ENCODE data around the gene FOXN3. TPM values are rescaled to one million over a fixed set of nuclear protein-coding genes. Genes with fewer than 3 reads are reported as not detected.

Gene FOXN3
- total RNA-seq, 4 donors from 2014 or later, result 118 to 211 (median 167) TPM

DNA sequence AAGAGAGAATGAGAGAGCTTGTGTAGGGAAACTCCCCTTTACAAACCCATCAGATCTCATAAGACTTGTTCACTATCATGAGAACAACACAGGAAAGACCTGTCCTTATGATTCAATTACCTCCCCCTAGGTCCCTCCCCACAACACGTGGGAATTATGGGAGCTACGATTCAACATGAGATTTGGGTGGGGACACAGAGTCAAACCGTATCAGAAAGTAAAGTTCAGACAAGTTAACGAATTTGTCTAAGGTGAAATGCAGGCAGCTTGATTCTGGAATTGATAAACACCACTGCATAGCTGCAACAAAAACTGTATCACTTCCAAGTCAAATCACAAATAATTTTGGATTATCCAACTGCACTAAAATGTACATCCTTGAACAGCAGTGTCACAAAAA, 47.4 kb downstream of the FOXN3 start:
- no peak for TF ChIP-seq POLR2A (IDR thresholded peaks at IDR 0.05)
- TF ChIP-seq, protein P1, sequence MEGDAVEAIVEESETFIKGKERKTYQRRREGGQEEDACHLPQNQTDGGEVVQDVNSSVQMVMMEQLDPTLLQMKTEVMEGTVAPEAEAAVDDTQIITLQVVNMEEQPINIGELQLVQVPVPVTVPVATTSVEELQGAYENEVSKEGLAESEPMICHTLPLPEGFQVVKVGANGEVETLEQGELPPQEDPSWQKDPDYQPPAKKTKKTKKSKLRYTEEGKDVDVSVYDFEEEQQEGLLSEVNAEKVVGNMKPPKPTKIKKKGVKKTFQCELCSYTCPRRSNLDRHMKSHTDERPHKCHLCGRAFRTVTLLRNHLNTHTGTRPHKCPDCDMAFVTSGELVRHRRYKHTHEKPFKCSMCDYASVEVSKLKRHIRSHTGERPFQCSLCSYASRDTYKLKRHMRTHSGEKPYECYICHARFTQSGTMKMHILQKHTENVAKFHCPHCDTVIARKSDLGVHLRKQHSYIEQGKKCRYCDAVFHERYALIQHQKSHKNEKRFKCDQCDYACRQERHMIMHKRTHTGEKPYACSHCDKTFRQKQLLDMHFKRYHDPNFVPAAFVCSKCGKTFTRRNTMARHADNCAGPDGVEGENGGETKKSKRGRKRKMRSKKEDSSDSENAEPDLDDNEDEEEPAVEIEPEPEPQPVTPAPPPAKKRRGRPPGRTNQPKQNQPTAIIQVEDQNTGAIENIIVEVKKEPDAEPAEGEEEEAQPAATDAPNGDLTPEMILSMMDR (IDR thresholded peaks at IDR 0.05), result no peak
- intact Hi-C loops (cut with DNase I; ENCODE audit: low total_unique reads), result loop anchor here (2.0 kb wide), 1 partner anchor 27 kb away; no protein-coding TSS in a partner anchor
- 58 to 81% methylated on average over 4 of the region's 4 CpGs for WGBS, 2 donors
- no peak for DNase-seq (ENCODE audit: low spot score in 2 of 2)
- no peak overlapping the region for H3K4me3 ChIP-seq (ENCODE audit: low read depth, poor library complexity, severe bottlenecking)

- no peak for TF ChIP-seq POLR2A (IDR thresholded peaks at IDR 0.05)
- TF ChIP-seq, protein P1 (IDR thresholded peaks at IDR 0.05), result no peak
- intact Hi-C loops (cut with DNase I; ENCODE audit: low total_unique reads), result loop anchor here (2.0 kb wide), 1 partner anchor 28 kb away; no protein-coding TSS in a partner anchor
- DNase-seq (ENCODE audit: low spot score in 2 of 2), result no peak
- H3K4me3 ChIP-seq (ENCODE audit: low read depth, poor library complexity, severe bottlenecking), result no peak overlapping the region
- WGBS, 2 donors, result 89 to 92% methylated on average over 12 of the region's 12 CpGs
These were observed 48.2 kb downstream of the FOXN3 start for GRCh38 chr14:89368490-89369477.

- WGBS, 2 donors, result 73 to 76% methylated on average over 8 of the region's 8 CpGs
- H3K4me3 ChIP-seq (ENCODE audit: low read depth, poor library complexity, severe bottlenecking), result no peak overlapping the region
- no peak for DNase-seq (ENCODE audit: low spot score in 2 of 2)
- intact Hi-C loops (cut with DNase I; ENCODE audit: low total_unique reads), result loop anchor here (2.0 kb wide), 1 partner anchor 29 kb away; no protein-coding TSS in a partner anchor
- no peak for TF ChIP-seq POLR2A (IDR thresholded peaks at IDR 0.05)
- TF ChIP-seq, protein P1 (IDR thresholded peaks at IDR 0.05), result no peak
These were observed 49.3 kb downstream of the FOXN3 start for GRCh38 chr14:89367779-89368120.

GRCh38 chr14:89366864-89367778, 49.9 kb downstream of the FOXN3 start:
- intact Hi-C loops (cut with DNase I; ENCODE audit: low total_unique reads), result no loop called here
- DNase-seq (ENCODE audit: low spot score in 2 of 2), result no peak
- no peak for TF ChIP-seq POLR2A (IDR thresholded peaks at IDR 0.05)
- TF ChIP-seq, protein P1 (IDR thresholded peaks at IDR 0.05), result no peak
- H3K4me3 ChIP-seq (ENCODE audit: low read depth, poor library complexity, severe bottlenecking), result no peak overlapping the region
- 57 to 60% methylated on average over 19 of the region's 19 CpGs for WGBS, 2 donors

- H3K4me3 ChIP-seq (ENCODE audit: low read depth, poor library complexity, severe bottlenecking), result no peak overlapping the region
- intact Hi-C loops (cut with DNase I; ENCODE audit: low total_unique reads), result no loop called here
- no peak for TF ChIP-seq POLR2A (IDR thresholded peaks at IDR 0.05)
- TF ChIP-seq, protein P1 (IDR thresholded peaks at IDR 0.05), result no peak
- 58 to 68% methylated on average over 13 of the region's 13 CpGs for WGBS, 2 donors
- peak in 1 of 2 donors; percentile 36 for DNase-seq (ENCODE audit: low spot score in 2 of 2)
These were observed 51.8 kb downstream of the FOXN3 start for GRCh38 chr14:89365061-89365801.

Measured in lower leg skin (tissue), 4 donors.